ENCODE results near the gene GALNT2.
A peak's percentile ranks its signal among the peaks of the same experiment; 100 is the strongest.

The GALNT2 gene

GRCh38 chr1:230215529-230215928 is 148.5 kb downstream of the GALNT2 start:
- H3K4me3 Mint-ChIP-seq, result peak overlapping the region in 1 of 2 donors; percentile 28
- DNase-seq, result no peak
- peak overlapping the region; percentile 59 for H3K27ac Mint-ChIP-seq
- no peaks in the 10 kb centered on the region for H3K27me3 Mint-ChIP-seq
- peaks cover 71 to 89% of the 10 kb centered on the region in 2 donors for H3K4me1 Mint-ChIP-seq
- peaks cover 34 to 59% of the 10 kb centered on the region in 2 donors for H3K36me3 Mint-ChIP-seq
- no peak for ATAC-seq (replicated peaks)
- peaks cover 2 to 5% of the 10 kb centered on the region in 2 donors for H3K9me3 Mint-ChIP-seq

GRCh38 chr1:230216896-230217295 is 149.9 kb downstream of the GALNT2 start:
- Mint-ChIP-seq H3K9me3 (peaks cover 2 to 5% of the 10 kb centered on the region in 2 donors), H3K27ac (peak overlapping the region; percentile 92), H3K36me3 (peaks cover 27 to 49% of the 10 kb centered on the region in 2 donors)

GRCh38 chr1:230218667-230219066 is 151.6 kb downstream of the GALNT2 start:
- Mint-ChIP-seq H3K27ac (no peak overlapping the region), H3K27me3 (no peaks in the 10 kb centered on the region), H3K36me3 (peaks cover 25 to 48% of the 10 kb centered on the region in 2 donors), H3K4me1 (peaks cover 47 to 86% of the 10 kb centered on the region in 2 donors), H3K4me3 (no peak overlapping the region), H3K9me3 (peaks cover 2 to 5% of the 10 kb centered on the region in 2 donors)
- ATAC-seq (replicated peaks), result no peak
- DNase-seq, result no peak

More at GRCh38 chr1:230216896-230217295, 149.9 kb downstream of the GALNT2 start:
- H3K4me3 Mint-ChIP-seq, result peak overlapping the region in 1 of 2 donors; percentile 33
- no peaks in the 10 kb centered on the region for H3K27me3 Mint-ChIP-seq
- H3K4me1 Mint-ChIP-seq, result peaks cover 62 to 89% of the 10 kb centered on the region in 2 donors
- ATAC-seq (replicated peaks) (no peak), DNase-seq (no peak)

- H3K4me1 Mint-ChIP-seq, result peaks cover 44 to 86% of the 10 kb centered on the region in 2 donors
- H3K27ac Mint-ChIP-seq, result peak overlapping the region; percentile 26
- peaks cover 25 to 48% of the 10 kb centered on the region in 2 donors for H3K36me3 Mint-ChIP-seq
- ATAC-seq (replicated peaks) (no peak), DNase-seq (no peak)
- H3K4me3 Mint-ChIP-seq, result no peak overlapping the region
- peaks cover 2 to 5% of the 10 kb centered on the region in 2 donors for H3K9me3 Mint-ChIP-seq
- H3K27me3 Mint-ChIP-seq, result no peaks in the 10 kb centered on the region
Observed at GRCh38 chr1:230219174-230220067, 152.4 kb downstream of the GALNT2 start.

- ATAC-seq (replicated peaks), result peak in 1 of 2 donors; percentile 24
- H3K9me3 Mint-ChIP-seq, result peaks cover 0 to 2% of the 10 kb centered on the region in 2 donors
- H3K4me1 Mint-ChIP-seq, result peaks cover 42 to 83% of the 10 kb centered on the region in 2 donors
- DNase-seq, result no peak
- H3K4me3 Mint-ChIP-seq, result no peak overlapping the region
- no peaks in the 10 kb centered on the region for H3K27me3 Mint-ChIP-seq
- peaks cover 21 to 42% of the 10 kb centered on the region in 2 donors for H3K36me3 Mint-ChIP-seq
- H3K27ac Mint-ChIP-seq, result no peak overlapping the region
Observed at GRCh38 chr1:230220478-230220877, 153.4 kb downstream of the GALNT2 start.

GRCh38 chr1:230220907-230221306 is 153.9 kb downstream of the GALNT2 start:
- DNase-seq, result no peak
- peaks cover 21 to 43% of the 10 kb centered on the region in 2 donors for H3K36me3 Mint-ChIP-seq
- H3K4me1 Mint-ChIP-seq, result peaks cover 39 to 82% of the 10 kb centered on the region in 2 donors
- no peaks in the 10 kb centered on the region for H3K27me3 Mint-ChIP-seq
- no peak overlapping the region for H3K4me3 Mint-ChIP-seq
- H3K27ac Mint-ChIP-seq, result peak overlapping the region; percentile 28
- ATAC-seq (replicated peaks), result peak in 1 of 2 donors; percentile 48
- H3K9me3 Mint-ChIP-seq, result peaks cover 0 to 2% of the 10 kb centered on the region in 2 donors

GRCh38 chr1:230222678-230223077 is 155.6 kb downstream of the GALNT2 start:
- no peak overlapping the region for H3K27ac Mint-ChIP-seq
- DNase-seq (no peak), ATAC-seq (replicated peaks) (peak; percentile 69 to 71)
- H3K9me3 Mint-ChIP-seq, result no peaks in the 10 kb centered on the region
- no peaks in the 10 kb centered on the region for H3K27me3 Mint-ChIP-seq
- no peak overlapping the region for H3K4me3 Mint-ChIP-seq
- H3K4me1 Mint-ChIP-seq, result peaks cover 26 to 65% of the 10 kb centered on the region in 2 donors
- peaks cover 15 to 41% of the 10 kb centered on the region in 2 donors for H3K36me3 Mint-ChIP-seq

GRCh38 chr1:230224101-230224960 is 157.3 kb downstream of the GALNT2 start:
- Mint-ChIP-seq H3K9me3 (no peaks in the 10 kb centered on the region), H3K27me3 (no peaks in the 10 kb centered on the region), H3K4me1 (peaks cover 16 to 54% of the 10 kb centered on the region in 2 donors), H3K4me3 (no peak overlapping the region), H3K27ac (no peak overlapping the region), H3K36me3 (peaks cover 6 to 27% of the 10 kb centered on the region in 2 donors)
- ATAC-seq (replicated peaks), result no peak
- no peak for DNase-seq

GRCh38 chr1:230226007-230226800 is 159.2 kb downstream of the GALNT2 start:
- Mint-ChIP-seq H3K4me1 (peaks cover 11 to 47% of the 10 kb centered on the region in 2 donors), H3K36me3 (peaks cover 7 to 28% of the 10 kb centered on the region in 2 donors), H3K4me3 (no peak overlapping the region), H3K9me3 (no peaks in the 10 kb centered on the region), H3K27me3 (no peaks in the 10 kb centered on the region), H3K27ac (no peak overlapping the region)
- DNase-seq, result no peak
- no peak for ATAC-seq (replicated peaks)

- DNase-seq (no peak), ATAC-seq (replicated peaks) (no peak)
- Mint-ChIP-seq H3K9me3 (no peaks in the 10 kb centered on the region), H3K4me1 (peaks cover 16 to 47% of the 10 kb centered on the region in 2 donors), H3K4me3 (no peak overlapping the region), H3K27me3 (no peaks in the 10 kb centered on the region), H3K27ac (no peak overlapping the region), H3K36me3 (peaks cover 7 to 30% of the 10 kb centered on the region in 2 donors)
Observed at GRCh38 chr1:230226814-230227213, 159.8 kb downstream of the GALNT2 start.

GRCh38 chr1:230228236-230228897 is 161.3 kb downstream of the GALNT2 start:
- DNase-seq (no peak), ATAC-seq (replicated peaks) (no peak)
- Mint-ChIP-seq H3K27ac (no peak overlapping the region), H3K4me3 (no peak overlapping the region), H3K27me3 (no peaks in the 10 kb centered on the region), H3K36me3 (peaks cover 7 to 26% of the 10 kb centered on the region in 2 donors), H3K9me3 (no peaks in the 10 kb centered on the region), H3K4me1 (peaks cover 19 to 44% of the 10 kb centered on the region in 2 donors)

- Mint-ChIP-seq H3K4me1 (peaks cover 17 to 40% of the 10 kb centered on the region in 2 donors), H3K4me3 (no peak overlapping the region), H3K36me3 (peaks cover 9 to 29% of the 10 kb centered on the region in 2 donors), H3K27ac (no peak overlapping the region), H3K27me3 (no peaks in the 10 kb centered on the region), H3K9me3 (no peaks in the 10 kb centered on the region)
- DNase-seq (no peak), ATAC-seq (replicated peaks) (no peak)
Observed at GRCh38 chr1:230230273-230230672, 163.2 kb downstream of the GALNT2 start.

Data from stimulated activated naive B cell treated with anti-CD40 and anti-IgM and Interleukin-4, amounts not matched to agents 10 μg/mL and 1 μg/mL and 100 μg/mL, for 72 hours (primary cell).